RKO (cell line): ENCODE data around the gene OR10H3.
"Not testable (repeated sequence)": the region's sequence is repeated elsewhere in the genome, so short reads cannot be mapped to it uniquely, and the experiment has no call there.

Experiments
- DNase-seq: peaks from one replicate; pipeline ENCODE4 v3.0.0-alpha.2; 2016; ENCODE audit warnings: low spot score

Gene OR10H3

GRCh38 chr19:15779756-15780476 lies 42.1 kb downstream of the OR10H3 start:
- DNase-seq: peak; percentile 7

- DNase-seq: no peak
These were observed 43.0 kb downstream of the OR10H3 start for GRCh38 chr19:15780610-15781418.

- no peak for DNase-seq
These were observed 43.9 kb downstream of the OR10H3 start for GRCh38 chr19:15781661-15782060.

GRCh38 chr19:15782211-15782610 lies 44.4 kb downstream of the OR10H3 start:
- no peak for DNase-seq

DNA sequence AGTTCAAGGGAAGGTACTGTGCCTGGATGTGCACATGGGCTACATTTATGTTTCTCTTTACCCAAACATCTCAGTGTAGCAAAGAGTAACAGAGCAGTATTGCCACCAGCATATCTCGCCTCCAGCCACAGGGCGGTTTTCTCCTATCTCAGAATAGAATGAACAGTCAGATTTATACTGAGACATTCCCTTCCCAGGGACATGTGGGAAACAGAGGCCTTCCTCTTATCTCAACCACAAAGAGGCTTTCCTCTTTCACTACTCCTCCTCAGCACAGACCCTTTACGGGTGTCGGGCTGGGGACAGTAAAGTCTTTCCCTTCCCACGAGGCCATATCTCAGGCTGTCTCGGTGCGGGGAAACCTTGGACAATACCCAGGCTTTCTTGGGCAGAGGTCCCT lies 45.1 kb downstream of the OR10H3 start:
- DNase-seq: not testable (repeated sequence)

DNA sequence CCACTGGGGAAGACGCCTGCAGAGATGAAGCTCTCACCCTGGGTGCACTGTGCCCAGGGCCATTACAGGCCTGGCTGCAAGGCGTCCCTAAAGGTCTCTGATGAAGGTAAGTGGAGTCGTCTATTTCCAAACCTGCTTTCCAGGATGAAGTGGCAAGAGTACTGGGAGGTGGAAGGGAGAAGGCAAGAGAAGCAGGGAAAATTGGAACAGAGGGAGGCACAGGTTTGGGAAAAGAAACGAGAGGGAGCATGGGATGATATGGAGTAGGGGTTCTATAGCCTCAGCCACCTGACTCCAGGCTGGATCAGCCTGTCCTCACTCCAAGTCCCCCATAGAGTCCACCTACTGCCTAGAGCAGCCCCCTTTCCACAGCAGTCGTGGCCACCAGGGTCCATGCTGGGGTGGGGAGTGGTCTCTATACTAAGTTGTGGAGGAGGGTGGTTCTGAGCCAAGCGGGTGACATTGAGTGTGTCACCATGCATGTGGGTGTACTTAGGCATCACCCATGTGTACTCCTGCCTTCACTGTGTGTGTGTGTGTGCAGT lies 49.9 kb downstream of the OR10H3 start, which contains the start of gene OR10H5:
TSS of gene OR10H5 (plus strand) at position 51 of the 545 bp plus-strand sequence. CDS start 6,388 bp downstream, outside the sequence.
- DNase-seq: no peak

DNA sequence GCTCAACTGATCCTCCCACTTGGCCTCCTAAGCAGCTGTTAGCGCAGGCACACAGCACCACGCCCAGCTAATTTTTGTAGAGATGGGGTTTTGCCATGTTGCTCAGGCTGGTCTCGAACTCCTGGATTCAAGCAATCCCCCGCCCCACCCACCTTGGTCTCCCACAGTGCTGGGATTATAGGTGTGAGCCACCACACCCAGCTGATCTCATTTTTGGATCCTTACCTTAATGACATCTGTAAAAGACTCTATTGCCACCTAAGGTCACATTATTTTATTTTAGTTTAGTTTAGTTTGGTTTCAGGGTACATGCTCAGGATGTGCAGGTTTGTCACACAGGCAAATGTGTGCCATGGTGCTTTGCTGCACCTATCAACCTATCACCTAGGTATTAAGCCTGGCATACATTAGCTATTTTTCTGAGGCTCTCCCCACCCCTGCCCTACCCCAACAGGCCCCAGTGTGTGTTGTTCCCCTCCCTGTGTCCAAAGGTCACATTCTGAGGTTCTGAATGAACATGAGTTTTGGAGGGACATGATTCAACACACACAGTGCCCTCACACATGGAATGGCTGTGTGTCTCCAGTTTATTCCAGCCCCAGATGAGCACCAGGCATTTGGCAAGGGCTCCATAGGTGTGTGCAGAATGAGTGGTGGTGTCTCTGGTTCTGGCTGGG lies 50.9 kb downstream of the OR10H3 start:
- DNase-seq: no peak

DNA sequence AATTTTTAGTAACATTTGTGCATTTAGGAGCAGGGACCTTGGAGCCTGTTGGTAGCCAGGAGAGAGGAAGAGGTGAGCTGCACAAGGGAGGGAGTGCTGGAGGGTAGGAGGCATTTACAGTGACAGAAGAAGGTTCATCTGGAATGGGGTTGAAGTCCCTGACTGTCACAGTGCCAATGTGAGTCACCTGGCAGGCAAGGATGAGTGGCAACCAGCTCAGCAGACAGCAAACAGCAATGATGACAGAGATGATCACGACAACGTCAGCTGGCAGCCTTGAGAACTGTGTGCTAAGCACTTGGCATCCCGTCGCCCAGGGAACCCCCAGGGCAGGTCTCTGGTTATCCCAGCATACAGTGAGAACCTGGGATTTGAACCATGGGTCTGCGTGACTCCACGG lies 52.3 kb downstream of the OR10H3 start:
- DNase-seq: peak; percentile 30
